ENCODE data around the gene ACOT2.
"Not testable (repeated sequence)": the region's sequence is repeated elsewhere in the genome, so short reads cannot be mapped to it uniquely, and the experiment has no call there.

DNA sequence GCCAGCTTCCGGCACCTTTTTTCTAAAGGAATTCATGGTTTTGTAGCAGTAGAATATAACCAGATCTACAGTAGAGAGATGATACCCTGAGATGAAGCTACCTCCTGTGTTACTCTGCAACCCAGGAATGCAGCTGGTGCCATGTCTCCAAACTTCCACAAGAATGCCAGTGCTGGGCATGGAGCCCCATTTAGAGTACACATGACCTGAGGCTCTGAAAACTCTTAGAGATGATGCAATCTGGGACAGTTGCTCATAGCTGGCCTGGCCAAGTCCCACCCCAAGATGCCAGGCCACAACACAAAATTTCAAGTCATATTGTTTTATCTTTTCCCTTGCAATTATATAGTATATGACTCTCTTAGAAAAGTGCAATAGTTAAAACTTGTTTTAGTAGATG is 23.7 kb upstream of the ACOT2 start:
- TF ChIP-seq, protein P1, sequence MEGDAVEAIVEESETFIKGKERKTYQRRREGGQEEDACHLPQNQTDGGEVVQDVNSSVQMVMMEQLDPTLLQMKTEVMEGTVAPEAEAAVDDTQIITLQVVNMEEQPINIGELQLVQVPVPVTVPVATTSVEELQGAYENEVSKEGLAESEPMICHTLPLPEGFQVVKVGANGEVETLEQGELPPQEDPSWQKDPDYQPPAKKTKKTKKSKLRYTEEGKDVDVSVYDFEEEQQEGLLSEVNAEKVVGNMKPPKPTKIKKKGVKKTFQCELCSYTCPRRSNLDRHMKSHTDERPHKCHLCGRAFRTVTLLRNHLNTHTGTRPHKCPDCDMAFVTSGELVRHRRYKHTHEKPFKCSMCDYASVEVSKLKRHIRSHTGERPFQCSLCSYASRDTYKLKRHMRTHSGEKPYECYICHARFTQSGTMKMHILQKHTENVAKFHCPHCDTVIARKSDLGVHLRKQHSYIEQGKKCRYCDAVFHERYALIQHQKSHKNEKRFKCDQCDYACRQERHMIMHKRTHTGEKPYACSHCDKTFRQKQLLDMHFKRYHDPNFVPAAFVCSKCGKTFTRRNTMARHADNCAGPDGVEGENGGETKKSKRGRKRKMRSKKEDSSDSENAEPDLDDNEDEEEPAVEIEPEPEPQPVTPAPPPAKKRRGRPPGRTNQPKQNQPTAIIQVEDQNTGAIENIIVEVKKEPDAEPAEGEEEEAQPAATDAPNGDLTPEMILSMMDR (IDR thresholded peaks at IDR 0.05) = not testable (repeated sequence)
- not testable (repeated sequence) for TF ChIP-seq POLR2A (IDR thresholded peaks at IDR 0.05)

Data from body of pancreas (tissue), 4 donors.